Putamen (tissue), 1 donor: ENCODE measurements around the gene PLK3.
A peak's percentile ranks its signal among the peaks of the same experiment; 100 is the strongest.
"Not testable (repeated sequence)": the region's sequence is repeated elsewhere in the genome, so short reads cannot be mapped to it uniquely, and the experiment has no call there.

Experiments
- DNase-seq: peaks from one replicate; pipeline ENCODE4 v3.0.0-alpha.2; 2016; ENCODE audit warnings: low spot score

PLK3 gene

DNA sequence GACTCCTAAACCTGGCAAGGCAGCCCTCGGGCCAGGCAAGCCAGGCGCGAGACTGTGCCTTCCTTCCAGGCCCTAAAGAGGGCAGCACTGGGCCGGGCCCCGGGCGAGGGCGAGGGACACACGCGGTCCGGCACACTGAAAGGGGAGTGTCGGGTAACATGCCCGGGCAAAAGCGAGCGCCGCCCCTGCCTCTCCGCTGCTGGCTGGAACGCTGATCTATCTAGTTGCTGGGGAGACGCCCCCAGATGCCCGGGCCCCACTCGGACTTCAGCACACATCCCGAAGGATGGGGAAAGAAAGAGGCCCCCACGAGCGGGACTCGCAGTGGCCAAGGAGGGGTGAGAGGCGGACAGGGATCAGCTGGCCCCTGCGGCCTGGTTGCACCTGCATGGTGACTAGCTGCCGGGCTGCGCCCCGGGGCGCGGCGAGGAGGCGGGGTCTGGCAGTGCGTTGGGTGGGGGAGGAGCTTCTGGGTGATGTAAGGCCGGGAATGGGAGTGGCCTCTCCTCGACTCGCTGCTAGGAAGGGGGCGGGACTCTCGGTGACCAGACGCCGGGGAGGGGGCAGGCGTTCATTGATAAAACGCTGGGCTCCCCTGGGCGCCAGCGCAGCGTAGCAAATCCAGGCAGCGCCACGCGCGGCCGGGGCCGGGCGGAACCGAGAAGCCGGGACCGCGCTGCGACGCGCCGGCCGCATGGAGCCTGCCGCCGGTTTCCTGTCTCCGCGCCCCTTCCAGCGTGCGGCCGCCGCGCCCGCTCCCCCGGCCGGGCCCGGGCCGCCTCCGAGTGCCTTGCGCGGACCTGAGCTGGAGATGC, at the start of gene PLK3:
Gene PLK3 (plus strand): TSS at position 608 of the 815 bp plus-strand sequence. CDS start 87 bp downstream, at position 695.
- peak; percentile 98 for DNase-seq

DNA sequence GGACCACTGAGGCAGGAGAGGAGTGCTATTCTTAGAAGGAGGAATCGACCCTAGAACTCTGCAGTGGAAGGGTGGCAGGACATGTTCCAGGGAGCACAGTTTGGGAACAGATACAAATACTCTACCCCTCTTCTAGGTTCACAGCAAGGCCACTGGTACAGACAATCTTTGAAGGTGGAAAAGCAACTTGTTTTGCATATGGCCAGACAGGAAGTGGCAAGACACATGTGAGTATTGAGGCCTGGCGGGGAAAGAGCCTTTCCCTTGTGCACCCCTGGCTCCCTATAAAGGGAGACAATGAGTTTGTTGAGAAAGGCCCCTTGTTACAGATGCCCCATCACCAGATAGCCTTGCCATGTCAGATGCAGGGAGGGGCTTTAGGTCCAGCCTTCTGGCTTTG, 42.8 kb upstream of the PLK3 start:
- no peak for DNase-seq

- no peak for DNase-seq
Observed at GRCh38 chr1:44759077-44759476, 41.1 kb upstream of the PLK3 start.

DNA sequence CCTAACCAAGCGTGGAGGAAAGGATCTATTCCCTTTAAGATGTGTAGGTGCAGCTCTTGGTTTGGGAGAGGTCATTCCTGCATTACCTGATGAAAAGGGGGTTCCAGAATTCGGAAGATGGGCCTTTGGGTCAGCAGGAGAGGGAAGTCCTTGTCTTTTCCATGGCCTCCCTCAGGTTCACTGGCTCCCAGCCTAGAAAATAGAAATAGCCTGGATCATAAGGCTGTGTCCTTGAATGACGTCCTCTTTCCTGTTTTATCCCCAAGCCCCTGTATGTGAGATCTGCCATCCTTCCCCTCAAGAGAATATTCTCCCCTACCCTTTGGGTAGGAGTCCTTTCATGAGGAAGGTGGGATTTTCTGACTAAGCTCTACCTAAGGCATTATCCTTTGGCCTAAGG, 39.3 kb upstream of the PLK3 start:
- DNase-seq, result no peak

GRCh38 chr1:44766421-44766820, 33.8 kb upstream of the PLK3 start:
- DNase-seq, result not testable (repeated sequence)

DNA sequence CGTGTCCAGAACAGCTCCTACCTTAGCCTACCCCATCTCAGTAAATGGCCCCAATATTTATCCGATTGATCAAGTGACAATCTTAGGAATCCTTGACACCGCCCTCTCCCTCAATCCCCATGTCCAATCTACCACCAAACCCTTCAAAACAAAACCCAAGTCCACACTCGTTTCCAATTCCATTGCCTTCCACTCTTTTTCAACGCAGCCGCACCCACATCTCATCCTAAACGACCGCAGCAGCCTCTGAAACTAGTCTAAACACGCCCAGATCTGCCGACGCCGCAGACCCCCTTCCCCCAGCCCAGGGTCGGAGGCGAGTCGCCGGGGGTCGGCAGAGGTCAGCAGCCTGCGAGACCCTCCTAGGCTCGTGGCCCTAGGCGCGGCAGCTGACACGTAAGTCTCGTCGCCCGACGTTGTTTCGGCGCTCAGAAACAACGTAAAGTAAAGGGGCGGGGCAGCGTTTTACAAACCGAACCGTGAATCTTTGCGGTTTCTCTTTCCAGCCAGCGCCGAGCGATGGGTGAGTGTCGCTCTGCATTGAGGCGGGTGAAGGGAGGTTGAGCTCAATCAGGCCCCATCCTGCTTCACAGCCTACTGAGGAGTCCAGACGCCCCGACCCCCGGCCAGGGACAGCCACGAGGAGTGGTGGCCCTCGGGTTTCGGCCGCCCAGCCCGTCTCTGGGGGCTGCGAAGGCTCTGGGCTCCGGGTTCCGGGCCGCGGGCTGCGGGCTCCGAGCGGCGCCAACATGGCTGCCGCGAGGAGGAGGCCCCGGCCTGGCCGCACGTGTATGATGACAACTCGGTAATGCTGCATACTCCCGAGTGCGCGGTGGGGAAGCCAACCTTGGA, 24.9 kb upstream of the PLK3 start, which contains the start of gene RPS8:
Gene RPS8 (plus strand): TSS at position 463 of the 852 bp plus-strand sequence. CDS start 57 bp downstream, at position 520.
- DNase-seq, result peak; percentile 93

DNA sequence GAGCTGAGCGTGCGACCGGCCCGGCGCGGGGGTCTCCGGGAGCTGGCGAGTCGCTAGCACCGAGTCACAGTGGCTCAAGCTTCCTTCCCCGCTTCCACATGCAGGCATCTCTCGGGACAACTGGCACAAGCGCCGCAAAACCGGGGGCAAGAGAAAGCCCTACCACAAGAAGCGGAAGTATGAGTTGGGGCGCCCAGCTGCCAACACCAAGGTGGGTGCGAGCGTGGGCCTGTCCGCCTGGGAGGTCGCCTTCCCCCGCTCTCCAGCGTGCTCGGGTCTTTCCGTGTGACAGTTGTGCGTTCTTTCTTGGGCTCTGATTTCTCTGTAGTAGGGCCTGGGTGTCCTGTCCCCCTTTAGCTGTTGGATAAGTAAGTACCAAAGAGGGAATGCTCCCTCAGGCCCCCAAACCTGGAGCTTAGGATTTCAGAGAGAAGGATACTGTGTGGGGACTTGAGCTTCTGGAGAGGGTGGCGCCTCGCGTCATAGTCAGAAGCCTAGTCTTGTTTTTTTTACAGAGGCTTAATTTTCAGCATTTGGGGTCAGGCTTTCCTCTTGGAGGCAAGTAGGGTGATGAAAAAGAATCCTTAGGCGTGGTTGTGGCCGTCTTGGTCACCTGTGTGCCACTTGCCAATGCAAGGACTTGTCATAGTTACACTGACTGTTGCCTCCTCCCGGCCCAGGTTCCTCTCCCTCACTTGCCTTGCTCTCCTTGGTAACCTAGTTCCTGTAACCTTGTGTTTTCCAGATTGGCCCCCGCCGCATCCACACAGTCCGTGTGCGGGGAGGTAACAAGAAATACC, 24.0 kb upstream of the PLK3 start:
- DNase-seq, result no peak

GRCh38 chr1:44776730-44777068, 23.5 kb upstream of the PLK3 start:
- no peak for DNase-seq

DNA sequence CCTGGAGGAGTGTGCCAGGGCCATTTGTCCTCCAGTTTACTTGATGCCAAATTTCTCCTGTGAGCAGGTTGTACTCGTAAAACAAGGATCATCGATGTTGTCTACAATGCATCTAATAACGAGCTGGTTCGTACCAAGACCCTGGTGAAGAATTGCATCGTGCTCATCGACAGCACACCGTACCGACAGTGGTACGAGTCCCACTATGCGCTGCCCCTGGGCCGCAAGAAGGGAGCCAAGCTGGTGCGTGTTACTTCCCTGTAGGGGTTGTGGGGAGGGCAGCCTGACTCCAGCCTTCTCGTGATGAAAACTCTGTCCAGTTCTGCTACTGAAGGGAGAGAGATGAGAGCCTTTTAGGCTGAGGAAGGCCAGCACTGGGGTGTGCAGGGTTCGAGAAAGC, 22.6 kb upstream of the PLK3 start:
- no peak for DNase-seq

DNA sequence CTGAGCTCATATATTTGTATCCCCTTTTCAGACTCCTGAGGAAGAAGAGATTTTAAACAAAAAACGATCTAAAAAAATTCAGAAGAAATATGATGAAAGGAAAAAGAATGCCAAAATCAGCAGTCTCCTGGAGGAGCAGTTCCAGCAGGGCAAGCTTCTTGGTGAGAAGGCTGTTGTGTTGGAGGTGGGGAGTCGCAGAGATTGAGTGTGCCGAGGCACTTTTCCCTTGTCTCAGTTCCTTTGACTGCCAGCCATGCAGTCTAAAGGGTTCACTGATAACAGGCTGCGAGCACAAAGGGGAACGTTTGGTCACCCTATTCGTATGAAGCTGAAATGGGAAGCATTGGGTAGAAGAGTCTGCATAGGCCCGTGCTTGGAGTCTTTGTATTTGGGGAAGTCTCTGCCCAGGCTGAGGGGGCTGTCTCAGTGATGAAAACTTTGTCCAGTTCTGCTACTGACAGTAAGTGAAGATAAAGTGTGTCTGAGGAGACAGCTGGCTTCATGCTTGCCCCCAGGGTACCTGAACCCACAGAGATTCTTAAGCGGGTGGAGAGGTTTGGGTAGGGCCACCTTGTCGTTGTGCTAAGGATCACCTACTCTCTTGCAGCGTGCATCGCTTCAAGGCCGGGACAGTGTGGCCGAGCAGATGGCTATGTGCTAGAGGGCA, 22.1 kb upstream of the PLK3 start:
- DNase-seq, result no peak

DNA sequence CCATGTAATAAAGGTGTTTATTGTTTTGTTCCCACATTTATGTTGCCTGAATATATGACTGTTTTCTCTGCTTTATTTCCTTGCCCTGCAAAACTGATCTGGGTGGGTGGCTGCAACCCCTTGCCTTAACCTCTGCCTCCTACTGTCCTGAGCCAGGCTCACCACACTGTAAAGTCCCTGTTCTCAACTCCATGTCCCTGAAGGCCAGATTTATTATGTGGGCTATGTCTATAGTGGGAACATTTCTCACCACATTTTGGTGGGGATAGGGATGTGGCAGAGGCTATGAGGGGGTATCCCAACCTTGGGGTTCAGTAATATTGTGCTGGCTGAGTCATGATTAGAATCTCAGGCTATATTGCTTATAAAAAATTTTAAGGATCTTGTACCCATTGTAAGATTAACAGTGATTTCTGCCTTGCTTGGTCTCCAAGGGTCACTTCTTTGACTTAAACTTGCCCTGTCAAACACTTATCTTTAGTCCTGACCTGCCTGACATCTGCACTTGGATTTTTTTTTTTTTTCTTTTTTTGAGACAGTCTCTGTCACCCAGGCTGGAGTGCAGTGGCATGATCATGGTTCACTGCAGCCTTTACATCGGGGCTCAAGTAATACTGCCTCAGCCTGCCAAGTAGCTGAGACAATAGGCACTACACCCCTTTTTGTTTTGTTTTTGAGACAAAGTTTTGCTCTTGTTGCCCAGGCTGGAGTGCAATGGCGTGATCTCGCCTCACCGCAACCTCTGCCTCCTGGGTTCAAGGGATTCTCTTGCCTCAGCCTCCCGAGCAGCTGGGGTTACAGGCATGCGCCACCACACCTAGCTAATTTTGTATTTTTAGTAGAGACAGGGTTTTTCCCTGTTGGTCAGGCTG, 21.2 kb upstream of the PLK3 start:
- DNase-seq, result no peak

DNA sequence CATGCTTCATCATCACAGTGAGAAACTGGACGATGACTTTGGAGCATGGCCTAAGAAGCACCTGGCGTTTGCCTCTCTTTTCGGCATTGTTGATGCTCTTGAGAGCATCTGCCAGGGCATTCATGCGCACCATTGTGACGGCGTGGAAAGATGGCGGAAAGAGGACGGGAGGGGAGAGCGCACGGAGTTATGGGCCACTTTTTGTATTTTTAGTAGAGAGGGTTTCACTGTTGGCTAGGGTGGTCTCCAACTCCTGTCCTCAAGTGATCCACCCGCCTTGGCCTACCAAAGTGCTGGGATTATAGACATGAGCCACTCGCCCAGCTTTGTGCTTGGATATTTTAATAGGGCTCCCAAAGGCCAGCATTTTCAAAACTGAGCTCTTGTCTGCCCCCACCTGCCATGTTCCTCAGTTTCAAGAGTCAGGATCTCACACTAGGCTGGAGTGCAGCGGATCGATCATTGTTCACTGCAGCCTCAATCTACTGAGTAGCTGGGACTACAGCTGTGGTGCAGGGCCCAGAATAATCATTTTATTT, 19.5 kb upstream of the PLK3 start:
- DNase-seq, result no peak

GRCh38 chr1:44783697-44784093, 16.5 kb upstream of the PLK3 start:
- no peak for DNase-seq

GRCh38 chr1:44784094-44785028, 15.8 kb upstream of the PLK3 start:
- no peak for DNase-seq

- no peak for DNase-seq
Observed at GRCh38 chr1:44785029-44785380, 15.2 kb upstream of the PLK3 start.

DNA sequence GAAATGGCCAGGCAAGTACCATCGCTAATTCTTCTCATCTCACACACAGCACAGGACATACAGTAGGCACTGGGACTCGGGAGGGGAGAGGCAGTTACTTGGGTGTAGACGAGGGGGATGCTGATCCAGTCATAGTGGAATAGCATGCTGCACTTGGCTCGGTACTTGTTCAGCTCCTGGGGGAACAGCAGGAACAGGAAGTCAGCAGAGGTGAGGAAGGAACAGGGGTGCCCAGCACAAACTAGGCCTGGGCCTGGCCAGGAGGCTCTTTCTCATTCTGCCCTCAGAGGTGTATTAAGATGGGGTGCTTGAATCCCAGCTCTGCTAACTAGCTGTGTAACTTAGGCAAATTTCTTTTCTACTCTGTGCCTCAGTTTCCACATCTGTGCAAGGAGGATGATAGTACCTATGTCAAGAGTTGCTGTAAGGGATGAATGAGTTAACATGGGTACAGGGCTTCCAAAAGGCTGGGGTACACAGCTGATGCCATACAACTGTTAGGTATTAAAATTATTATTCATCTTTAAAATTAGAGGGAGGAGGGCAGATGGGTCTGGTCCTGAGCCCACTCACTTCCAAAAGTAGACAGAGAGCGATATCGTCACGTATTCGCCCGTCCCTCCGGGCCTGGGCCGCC, 14.6 kb upstream of the PLK3 start:
- no peak for DNase-seq

DNA sequence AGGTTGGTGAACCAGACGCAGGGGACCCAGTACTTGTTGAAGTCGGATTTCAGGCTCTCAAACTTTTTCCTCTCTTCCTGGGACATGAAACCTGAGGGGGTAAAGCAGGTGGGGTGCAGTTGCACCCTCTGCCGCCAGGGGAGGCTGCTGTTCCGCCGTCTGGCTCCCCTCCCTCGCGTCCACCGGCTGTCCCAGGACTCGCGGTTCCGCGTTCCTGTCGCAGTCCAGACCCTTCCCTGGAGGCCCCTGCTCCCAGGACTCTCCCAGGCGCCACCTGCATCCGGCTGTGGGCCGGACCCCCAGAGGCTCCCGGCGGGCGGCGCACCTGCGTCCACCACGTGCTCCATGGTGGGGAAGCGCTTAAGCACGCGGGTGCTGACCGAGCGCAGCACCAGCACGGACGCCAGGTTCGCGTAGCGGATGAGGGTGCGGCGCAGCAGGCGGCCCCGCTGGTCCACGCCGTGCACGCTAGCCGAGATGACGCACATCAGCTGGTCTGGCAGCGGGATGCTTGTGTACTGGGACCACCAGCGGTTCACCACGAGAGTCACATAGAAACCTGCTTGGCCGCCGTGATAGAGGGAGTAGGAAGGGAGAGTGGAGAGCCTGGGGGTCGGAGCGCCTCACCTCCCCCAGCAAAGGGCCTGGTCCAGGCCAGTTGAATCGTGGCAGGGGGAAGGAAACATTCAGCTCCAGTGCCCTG, 13.9 kb upstream of the PLK3 start:
- no peak for DNase-seq

DNA sequence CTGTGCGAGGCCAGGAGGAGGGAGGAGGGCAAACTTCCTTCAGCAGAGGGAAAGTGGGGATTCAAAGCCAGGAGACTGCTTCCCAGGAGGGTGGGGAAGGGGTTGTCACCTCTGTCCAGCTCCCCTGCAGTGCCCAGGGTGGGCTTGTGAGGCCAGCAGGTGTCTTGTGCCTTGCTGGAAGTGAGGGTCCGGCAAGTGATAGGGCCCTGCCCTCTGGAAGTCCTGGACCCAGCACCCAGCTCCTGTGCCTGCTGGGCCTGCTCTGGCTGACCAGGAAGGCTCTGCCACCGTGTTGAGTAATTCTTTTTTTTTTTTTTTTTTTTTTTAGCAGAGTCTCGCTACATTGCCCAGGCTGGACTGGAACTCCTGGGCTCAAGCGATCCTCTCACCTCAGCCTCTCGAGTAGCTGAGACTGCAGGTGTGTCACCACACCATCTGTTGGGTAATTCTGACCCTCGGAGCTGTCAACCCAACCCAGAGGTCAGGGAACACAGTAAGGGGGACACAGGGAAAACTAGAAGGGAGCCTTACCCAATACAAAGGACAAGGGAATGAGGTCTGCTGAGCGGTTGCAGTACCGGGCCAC, 13.2 kb upstream of the PLK3 start:
- no peak for DNase-seq
